GM23248 (cell line): ENCODE data around the gene PPP1R9A. TPM values are rescaled to one million over a fixed set of nuclear protein-coding genes. Genes with fewer than 3 reads are reported as not detected.
A peak's percentile ranks its signal among the peaks of the same experiment; 100 is the strongest.

Experiments used
- DNase-seq: peaks from one replicate; pipeline ENCODE4 v3.0.0-alpha.2; 2015
- H2AFZ ChIP-seq: fragments of 200-600 bp; sonication (generic); 2 replicates; pipeline ENCODE4 v1.6.1; 2016; ENCODE audit warnings: antibody characterized with exemption
- H3F3A ChIP-seq: fragments of 200-600 bp; sonication (generic); 2 replicates; pipeline ENCODE4 v1.6.1; 2016; ENCODE audit warnings: mild to moderate bottlenecking, antibody characterized with exemption, mixed run types; ENCODE audit not compliant: insufficient read depth
- H3K27ac ChIP-seq: fragments of 200-600 bp; sonication (generic); 2 replicates; pipeline ENCODE4 v1.5.1; 2016; ENCODE audit warnings: mild to moderate bottlenecking
- H3K27me3 ChIP-seq: fragments of 200-600 bp; sonication (generic); replicated peaks from 2 replicates; pipeline ENCODE4 v1.6.1; 2016; ENCODE audit warnings: mild to moderate bottlenecking; ENCODE audit not compliant: insufficient read depth
- H3K36me3 ChIP-seq: fragments of 200-600 bp; sonication (generic); 2 replicates; pipeline ENCODE4 v1.6.1; 2016; ENCODE audit warnings: low read depth, mild to moderate bottlenecking
- H3K4me1 ChIP-seq: fragments of 200-600 bp; sonication (generic); 2 replicates; pipeline ENCODE4 v1.6.1; 2016; ENCODE audit warnings: mild to moderate bottlenecking; ENCODE audit not compliant: insufficient read depth
- H3K4me2 ChIP-seq: fragments of 200-600 bp; sonication (generic); one replicate; pipeline ENCODE4 v1.6.1; 2016; ENCODE audit warnings: mild to moderate bottlenecking; ENCODE audit not compliant: unreplicated experiment
- H3K4me3 ChIP-seq: fragments of 200-600 bp; sonication (generic); 2 replicates; pipeline ENCODE4 v1.5.1; 2016; ENCODE audit warnings: mild to moderate bottlenecking
- H3K79me2 ChIP-seq: fragments of 200-600 bp; sonication (generic); 2 replicates; pipeline ENCODE4 v1.6.1; 2016; ENCODE audit warnings: mild to moderate bottlenecking; ENCODE audit not compliant: insufficient read depth
- H3K9ac ChIP-seq: fragments of 200-600 bp; sonication (generic); 2 replicates; pipeline ENCODE4 v1.6.1; 2016; ENCODE audit warnings: mild to moderate bottlenecking
- H3K9me2 ChIP-seq: fragments of 200-600 bp; sonication (generic); 2 replicates; pipeline ENCODE4 v1.6.1; 2016; ENCODE audit warnings: mixed run types, mild to moderate bottlenecking, moderate library complexity; ENCODE audit not compliant: insufficient read depth
- H3K9me3 ChIP-seq: fragments of 200-600 bp; sonication (generic); one replicate; pipeline ENCODE4 v1.6.1; 2017; ENCODE audit warnings: low read depth
- H4K20me1 ChIP-seq: fragments of 200-600 bp; sonication (generic); 2 replicates; pipeline ENCODE4 v1.6.0; 2016; ENCODE audit not compliant: insufficient read depth
- EZH2 ChIP-seq: fragments of 200-600 bp; sonication (generic); IDR thresholded peaks from 2 replicates; pipeline ENCODE4 v1.6.1; 2018; ENCODE audit warnings: antibody characterized with exemption, mild to moderate bottlenecking; ENCODE audit not compliant: insufficient read depth, poor library complexity, severe bottlenecking
- EZH2phosphoT487 ChIP-seq: fragments of 200-600 bp; sonication (generic); IDR thresholded peaks from 2 replicates; pipeline ENCODE4 v1.6.1; 2018; ENCODE audit warnings: antibody characterized with exemption, moderate library complexity, mild to moderate bottlenecking, low read depth; ENCODE audit not compliant: insufficient read depth
- WGBS, 2 experiments: methylation state at CpG; one replicate each; pipeline ENCODE4 v1.1.6; 2015 to 2017; ENCODE audit warnings: low lambda C conversion rate in 2 of 2, low coverage in 1 of 2; ENCODE audit errors: missing lambda C conversion rate in 2 of 2; 5-methylcytosine and 5-hydroxymethylcytosine counted together
- in situ Hi-C: fragments of 300-500 bp; cut with MboI; formaldehyde crosslinking; loops from 2 replicates; pipeline ENCODE4 v1.15.0; 2020
- polyA plus RNA-seq: library from polyadenylated mRNA; unstranded; fragments of >200 nt; fragmentation: Nextera tagmentation; extraction: Ambion mirVana; gene quantifications from 2 replicates; pipeline ENCODE4 v1.2.1, GENCODE V29; 2016
- total RNA-seq: library from RNA; depleted of rRNA; stranded (reverse); fragments of >200 nt; shearing (Covaris generic); gene quantifications from 2 replicates; pipeline ENCODE4 v1.2.3, GENCODE V29; 2014

PPP1R9A gene
- total and polyA plus RNA-seq, 2 experiments from 2014 or later = 0.03 TPM; not detected in 1

DNA sequence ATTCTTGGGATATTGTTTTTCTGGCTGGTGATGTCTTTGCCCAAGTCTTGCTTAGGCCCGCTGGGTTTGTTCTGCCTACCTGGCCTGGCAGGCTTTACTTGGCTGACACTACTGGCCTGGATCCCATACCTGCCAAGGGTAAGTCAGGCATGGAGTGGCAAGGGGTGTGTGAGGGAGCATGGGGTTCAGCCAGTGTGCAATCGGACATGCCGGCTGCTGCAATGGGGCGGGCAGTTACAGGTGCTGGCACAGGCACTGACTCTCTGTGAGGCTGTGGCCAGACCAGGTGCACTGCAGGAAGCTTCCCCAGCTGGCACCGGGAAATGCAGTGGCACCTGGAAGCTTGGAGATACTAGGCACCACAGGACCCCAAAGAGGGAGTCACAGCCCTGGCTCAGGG, 248.6 kb downstream of the PPP1R9A start:
- H3K9me3 ChIP-seq = no peaks in the 10 kb centered on the region
- no peak overlapping the region for H3K27ac ChIP-seq
- no peak overlapping the region for H3K4me2 ChIP-seq
- no peaks in the 10 kb centered on the region for H3K79me2 ChIP-seq
- H3K4me1 ChIP-seq = no peaks in the 10 kb centered on the region
- H2AFZ ChIP-seq = no peak overlapping the region
- no peaks in the 10 kb centered on the region for H4K20me1 ChIP-seq
- H3F3A ChIP-seq = no peaks in the 10 kb centered on the region
- H3K9me2 ChIP-seq = no peaks in the 10 kb centered on the region
- 61 to 75% methylated on average over 4 to 5 of the region's 5 CpGs for WGBS, 2 experiments
- DNase-seq = no peak
- H3K36me3 ChIP-seq = no peaks in the 10 kb centered on the region
- no peak overlapping the region for H3K9ac ChIP-seq
- H3K4me3 ChIP-seq = no peak overlapping the region
- no peak for TF ChIP-seq EZH2phosphoT487
- no peak for TF ChIP-seq EZH2
- in situ Hi-C loops = no loop called here
- H3K27me3 ChIP-seq = 0 out of 2 replicates have a peak, but pooled peaks cover 9% of the 10 kb centered on the region

DNA sequence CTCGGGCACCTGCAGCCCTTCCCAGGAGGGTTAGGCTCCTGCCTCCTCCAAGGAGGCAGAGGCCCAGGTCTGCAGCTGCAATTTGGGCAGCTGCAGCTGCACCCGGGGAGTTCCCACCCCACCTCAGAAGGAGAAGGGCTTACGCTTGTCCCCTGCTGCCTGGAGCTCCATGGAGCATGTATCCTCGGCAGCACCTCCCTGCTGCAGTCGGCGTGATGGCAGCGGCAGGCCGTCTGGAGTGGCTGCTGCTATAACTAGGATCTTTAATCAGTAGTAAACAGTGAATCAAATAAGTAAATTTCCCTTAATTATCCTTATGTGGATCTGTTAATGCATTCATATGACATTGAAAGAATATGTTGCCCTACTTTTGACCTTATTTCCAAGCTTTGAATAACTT, 250.0 kb downstream of the PPP1R9A start:
- no peaks in the 10 kb centered on the region for H3K9me3 ChIP-seq
- no peak overlapping the region for H3K4me3 ChIP-seq
- H3K27me3 ChIP-seq = 0 out of 2 replicates have a peak, but pooled peaks cover 9% of the 10 kb centered on the region
- TF ChIP-seq EZH2phosphoT487 (no peak), EZH2 (no peak)
- no peak overlapping the region for H3K27ac ChIP-seq
- H3K9me2 ChIP-seq = no peaks in the 10 kb centered on the region
- no peak for DNase-seq
- H4K20me1 ChIP-seq = no peaks in the 10 kb centered on the region
- in situ Hi-C loops = no loop called here
- H3K4me2 ChIP-seq = no peak overlapping the region
- no peak overlapping the region for H2AFZ ChIP-seq
- no peaks in the 10 kb centered on the region for H3K79me2 ChIP-seq
- WGBS, 2 experiments = 62 to 63% methylated on average over 7 to 8 of the region's 8 CpGs
- no peaks in the 10 kb centered on the region for H3K36me3 ChIP-seq
- no peak overlapping the region for H3K9ac ChIP-seq
- H3F3A ChIP-seq = no peaks in the 10 kb centered on the region
- no peaks in the 10 kb centered on the region for H3K4me1 ChIP-seq

DNA sequence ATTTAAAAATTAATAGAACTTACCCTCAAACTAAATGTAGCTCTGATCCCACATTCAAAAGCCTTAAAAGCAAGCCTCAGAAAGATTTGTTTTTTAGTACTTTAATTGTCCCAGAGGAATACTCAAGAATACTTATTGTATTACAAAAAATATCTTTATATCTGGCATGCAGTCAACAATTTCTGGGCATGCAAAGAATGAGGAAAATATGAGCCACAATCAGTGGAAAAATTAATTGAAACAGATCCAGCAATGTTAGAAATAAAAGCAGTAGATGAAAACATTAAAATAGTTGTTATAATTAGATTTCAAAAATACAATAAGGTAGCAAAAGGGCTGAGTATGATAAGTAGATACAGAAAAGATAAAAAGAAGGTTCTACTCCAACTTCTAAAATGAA, 262.3 kb downstream of the PPP1R9A start:
- DNase-seq = no peak
- no peak for TF ChIP-seq EZH2phosphoT487
- TF ChIP-seq EZH2 = no peak

DNA sequence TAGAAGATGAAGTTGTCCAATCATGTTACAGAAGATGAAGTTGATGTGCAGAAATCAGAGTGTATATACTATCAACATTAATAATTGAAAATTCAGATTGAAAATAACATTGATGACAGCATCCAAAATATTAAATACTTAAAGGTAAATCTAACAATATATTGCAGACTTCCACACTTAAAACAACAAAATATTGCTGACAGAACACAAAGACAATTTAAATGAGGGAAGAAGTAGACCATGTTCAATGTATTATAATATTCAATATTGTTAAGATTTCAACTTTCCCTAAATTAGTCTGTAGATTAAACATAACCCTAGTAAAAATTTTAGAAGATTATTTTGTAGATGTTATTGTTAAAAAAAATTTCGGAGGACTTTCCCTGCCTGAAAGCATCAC, 265.0 kb downstream of the PPP1R9A start:
- no peak overlapping the region for H3K4me2 ChIP-seq
- no peaks in the 10 kb centered on the region for H3K9me3 ChIP-seq
- H3K4me1 ChIP-seq = no peaks in the 10 kb centered on the region
- TF ChIP-seq EZH2 (no peak), EZH2phosphoT487 (no peak)
- H4K20me1 ChIP-seq = no peaks in the 10 kb centered on the region
- no peaks in the 10 kb centered on the region for H3K36me3 ChIP-seq
- no peak overlapping the region for H3K27ac ChIP-seq
- H3K4me3 ChIP-seq = no peak overlapping the region
- H3K9me2 ChIP-seq = no peaks in the 10 kb centered on the region
- no peaks in the 10 kb centered on the region for H3F3A ChIP-seq
- H3K9ac ChIP-seq = no peak overlapping the region
- in situ Hi-C loops = no loop called here
- WGBS, 2 experiments = 5 to 13% methylated on average over 1 of the region's 1 CpG
- 0 out of 2 replicates have a peak, but pooled peaks cover 12% of the 10 kb centered on the region for H3K27me3 ChIP-seq
- DNase-seq = no peak
- no peaks in the 10 kb centered on the region for H3K79me2 ChIP-seq
- H2AFZ ChIP-seq = no peak overlapping the region

More for the DNA sequence above, 262.3 kb downstream of the PPP1R9A start:
- H3K9ac ChIP-seq = no peak overlapping the region
- no peaks in the 10 kb centered on the region for H3F3A ChIP-seq
- H3K4me3 ChIP-seq = no peak overlapping the region
- no peaks in the 10 kb centered on the region for H4K20me1 ChIP-seq
- no peaks in the 10 kb centered on the region for H3K36me3 ChIP-seq
- no peaks in the 10 kb centered on the region for H3K4me1 ChIP-seq
- no peak overlapping the region for H2AFZ ChIP-seq
- in situ Hi-C loops = no loop called here
- H3K4me2 ChIP-seq = no peak overlapping the region
- H3K27me3 ChIP-seq = peaks cover 12% of the 10 kb centered on the region; the same call in 1 of the 2 replicates
- H3K79me2 ChIP-seq = no peaks in the 10 kb centered on the region
- no peak overlapping the region for H3K27ac ChIP-seq
- no peaks in the 10 kb centered on the region for H3K9me2 ChIP-seq
- H3K9me3 ChIP-seq = no peaks in the 10 kb centered on the region

DNA sequence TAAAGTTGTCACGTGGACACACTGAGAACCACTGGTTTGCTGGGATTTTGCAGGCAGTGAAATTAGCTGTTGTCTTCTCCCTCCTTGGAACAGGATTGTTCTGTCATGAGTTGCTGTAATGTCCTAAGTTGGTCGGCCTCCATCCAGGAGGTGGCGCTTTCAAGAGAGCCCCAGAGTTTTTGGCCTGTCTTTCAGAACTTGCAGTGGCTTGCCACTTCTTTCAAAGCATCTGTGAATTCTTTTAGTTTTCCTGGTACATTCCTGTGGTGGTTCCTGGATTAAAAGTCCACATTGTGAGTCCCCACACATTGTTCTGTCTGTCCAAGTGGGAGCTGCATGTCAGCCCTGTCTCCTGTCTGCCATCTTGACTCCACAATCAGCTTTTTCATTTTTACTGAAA, 283.1 kb downstream of the PPP1R9A start:
- Histone ChIP-seq H3K9ac (no peak overlapping the region), H2AFZ (no peak overlapping the region), H3K4me2 (no peak overlapping the region), H3K4me3 (no peak overlapping the region), H3K9me3 (no peaks in the 10 kb centered on the region), H4K20me1 (no peaks in the 10 kb centered on the region), H3K36me3 (no peaks in the 10 kb centered on the region), H3K27me3 (0 out of 2 replicates have a peak, but pooled peaks cover 14% of the 10 kb centered on the region), H3K9me2 (no peaks in the 10 kb centered on the region), H3K79me2 (no peaks in the 10 kb centered on the region), H3K27ac (no peak overlapping the region), H3K4me1 (no peaks in the 10 kb centered on the region), H3F3A (no peaks in the 10 kb centered on the region)
- peak; percentile 6 for DNase-seq
- TF ChIP-seq EZH2 = no peak
- TF ChIP-seq EZH2phosphoT487 = no peak
- in situ Hi-C loops = no loop called here
- 62 to 64% methylated on average over 3 of the region's 3 CpGs for WGBS, 2 experiments
